HG02571 (cell line): Measurements from ENCODE around the gene RNF4.
"Not testable (repeated sequence)": the region's sequence is repeated elsewhere in the genome, so short reads cannot be mapped to it uniquely, and the experiment has no call there.

ENCODE experiments used
- ATAC-seq: cut with Tn5 transposase; IDR thresholded peaks from one replicate; pipeline ENCODE4 v1.9.1; 2021; ENCODE audit warnings: mild to moderate bottlenecking, moderate library complexity; ENCODE audit not compliant: unreplicated experiment

Gene RNF4

DNA sequence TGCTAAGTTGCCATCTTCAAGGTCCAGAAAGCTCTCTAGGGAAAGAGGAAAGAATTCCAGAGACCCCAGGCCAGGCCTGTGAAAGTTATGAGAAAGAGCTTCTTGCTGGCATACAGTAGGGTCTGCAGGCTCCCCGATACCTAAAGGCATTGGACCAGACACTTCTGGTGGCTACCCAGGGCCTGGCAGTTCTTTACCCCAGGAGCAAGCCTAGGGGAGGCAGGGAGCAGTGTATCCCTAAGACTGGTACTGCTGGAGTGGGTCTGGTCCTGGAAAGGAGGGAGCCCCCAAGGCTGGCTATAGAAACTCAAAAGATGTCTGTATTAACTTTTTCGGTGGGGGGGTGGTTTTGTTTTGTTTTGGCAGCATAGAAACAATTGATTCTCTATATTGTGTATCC lies 47.7 kb downstream of the RNF4 start:
- no peak for ATAC-seq

DNA sequence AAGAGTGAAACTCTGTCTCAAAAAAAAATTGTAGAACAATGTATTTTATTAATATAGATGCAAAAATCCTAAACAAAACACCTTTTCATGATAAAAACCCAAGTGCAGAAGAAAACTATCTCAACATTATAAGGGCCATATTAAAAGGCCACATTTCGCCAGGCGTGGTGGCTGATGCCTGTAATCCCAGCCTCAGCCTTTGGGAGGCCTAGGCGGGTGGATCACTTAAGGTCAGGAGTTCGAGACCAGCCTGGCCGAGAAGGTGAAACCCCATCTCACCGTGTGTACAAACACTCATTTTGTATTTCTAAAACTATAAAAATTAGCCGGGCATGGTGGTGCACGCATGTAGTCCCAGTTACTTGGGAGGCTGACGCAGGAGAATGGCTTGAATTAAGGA lies 57.7 kb downstream of the RNF4 start:
- ATAC-seq: no peak

DNA sequence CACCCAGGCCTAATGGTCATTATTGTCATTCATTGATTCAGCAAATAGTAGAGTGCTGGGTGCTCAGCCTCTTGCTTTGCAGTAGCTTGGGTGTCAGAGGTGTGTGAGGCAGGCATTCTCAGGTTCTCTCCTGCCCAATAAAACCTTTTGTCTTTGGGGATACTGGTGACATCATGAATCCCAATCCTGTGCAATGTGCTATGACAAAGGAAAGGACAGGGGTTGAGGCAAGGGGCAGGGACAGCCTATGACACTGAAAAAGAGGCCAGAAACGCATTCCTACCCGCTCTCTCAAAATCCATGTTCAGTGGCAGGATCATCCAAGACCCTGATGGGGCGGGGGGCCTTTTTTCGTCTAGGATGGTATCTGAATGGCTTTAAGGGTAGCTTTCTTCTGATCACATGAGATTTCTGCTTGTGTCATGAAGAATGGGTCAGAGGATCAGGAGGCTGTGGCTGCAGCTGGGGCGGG lies 66.0 kb downstream of the RNF4 start:
- ATAC-seq: no peak

DNA sequence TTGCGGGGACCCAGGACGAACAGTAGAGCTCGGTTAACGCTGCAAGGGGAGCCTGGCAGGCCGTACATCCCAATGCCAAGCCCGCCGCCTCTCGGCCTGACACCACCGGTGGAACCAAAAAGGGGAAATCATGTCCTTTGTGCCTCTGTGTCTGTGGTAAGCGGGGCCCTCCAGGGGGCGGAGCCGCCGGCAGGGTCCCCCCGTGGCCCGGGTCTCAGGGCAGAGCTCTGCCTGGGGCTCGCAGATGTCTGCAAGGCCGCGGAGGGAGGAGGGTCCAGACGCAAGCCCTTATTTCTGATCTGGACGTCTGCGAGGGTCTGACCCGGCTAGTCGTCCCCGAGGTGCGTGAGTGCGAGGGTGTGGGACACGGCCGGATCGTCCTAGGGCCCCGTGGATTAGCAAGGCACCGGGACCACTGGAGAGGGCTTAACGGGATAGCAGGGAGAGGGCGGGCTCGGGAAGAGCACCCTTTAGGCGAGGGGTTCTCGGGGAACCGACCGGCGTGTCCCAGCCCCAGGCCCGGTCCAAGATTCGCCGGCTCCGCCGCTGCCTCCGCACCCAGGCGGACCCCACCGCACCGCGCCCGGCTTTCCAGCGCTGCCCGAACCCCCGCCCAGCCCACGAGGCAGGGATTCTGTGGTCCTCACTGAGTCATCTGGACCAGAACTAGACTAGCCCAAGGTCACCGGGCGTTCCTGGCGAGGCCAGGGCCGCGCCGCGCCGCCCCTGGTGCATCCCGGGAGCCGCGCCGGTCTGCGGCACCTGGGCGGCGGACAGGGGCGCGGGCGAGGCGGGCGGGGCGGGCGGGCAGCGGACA lies 66.7 kb downstream of the RNF4 start:
- ATAC-seq: peak; percentile 10

DNA sequence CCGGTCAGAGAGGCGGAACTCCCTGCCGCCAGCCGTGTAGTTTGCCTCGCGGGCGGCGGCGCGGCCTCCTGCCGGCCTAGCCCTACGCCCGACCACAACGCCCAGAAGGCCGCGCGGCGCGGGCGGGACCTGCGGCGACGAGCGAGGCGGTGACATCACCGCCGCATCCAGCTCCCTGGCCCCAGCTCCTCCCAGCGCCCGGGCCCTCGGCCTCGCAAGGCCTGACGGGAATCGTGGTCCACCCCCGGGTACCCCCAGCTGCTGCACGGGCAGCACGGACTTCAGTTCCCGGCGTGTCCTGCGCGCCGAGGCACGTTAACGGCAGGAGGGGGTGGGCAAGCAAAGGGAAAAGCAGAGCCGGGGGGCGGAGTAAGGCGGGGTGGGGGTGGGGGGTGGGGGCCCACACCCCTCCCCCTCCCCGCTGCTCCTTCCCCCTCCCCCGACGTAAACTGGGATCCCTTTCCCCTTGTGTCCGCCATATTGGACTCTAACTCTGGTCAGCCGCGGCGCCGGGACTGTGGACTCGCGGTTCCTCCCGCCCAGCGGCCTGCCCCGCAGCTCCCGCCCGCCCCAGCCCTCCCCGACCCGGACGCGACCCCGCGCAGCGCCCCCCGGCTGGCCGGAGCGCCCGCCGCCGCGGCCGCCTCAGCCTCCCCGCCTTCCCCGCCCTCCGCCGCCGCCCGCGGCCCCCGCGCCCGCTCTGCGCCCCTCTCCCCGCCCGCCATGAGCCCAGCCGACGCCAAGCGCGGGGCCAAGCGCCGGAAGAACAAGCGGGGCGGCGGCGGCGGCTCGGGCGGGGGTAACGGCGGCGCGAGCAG lies 67.5 kb downstream of the RNF4 start, which contains the start of gene FAM193A:
Gene FAM193A (plus strand): TSS at position 455 of the 818 bp plus-strand sequence. CDS start 269 bp downstream, at position 724.
- ATAC-seq: peak; percentile 80

DNA sequence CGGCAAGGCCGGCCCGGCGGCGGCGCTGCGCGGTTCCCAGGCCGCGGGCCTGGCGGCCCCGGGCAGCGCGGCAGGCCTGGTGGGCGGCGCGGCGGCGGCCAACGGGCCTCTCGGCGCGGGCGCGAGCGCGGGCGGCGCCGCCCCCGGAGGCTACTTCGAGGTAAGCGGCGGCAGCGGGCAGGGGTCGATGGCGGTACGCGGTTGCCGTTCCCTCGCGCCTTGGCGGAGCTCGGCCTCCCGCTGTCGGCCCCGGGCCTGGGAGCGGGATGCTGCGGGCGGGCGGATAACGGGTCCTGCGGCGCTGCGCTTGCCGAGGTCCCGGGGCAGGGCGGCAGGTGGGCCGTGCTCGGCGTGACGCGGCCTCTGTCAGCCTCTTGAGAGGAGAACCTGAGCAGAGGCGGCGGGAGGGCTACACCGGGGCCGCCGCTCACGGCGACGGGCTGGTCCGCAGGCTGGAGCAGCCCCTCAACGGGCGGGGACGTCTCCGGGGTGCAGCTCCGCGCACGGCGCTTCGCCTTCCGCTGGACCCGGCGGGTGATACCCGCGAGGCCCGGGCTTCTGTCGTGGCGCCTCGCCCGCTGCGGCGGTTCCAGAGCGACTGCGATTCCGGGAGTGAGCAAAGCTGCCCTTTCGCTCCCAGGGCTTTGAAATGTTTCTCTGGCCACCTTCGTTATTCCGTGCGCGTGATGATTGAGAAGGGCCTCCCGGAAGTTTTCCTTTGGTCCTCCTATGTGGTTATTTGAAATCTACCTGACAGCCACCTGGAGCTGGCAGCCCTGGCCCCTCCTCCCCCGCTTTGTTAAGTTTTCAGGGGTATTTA lies 68.3 kb downstream of the RNF4 start:
- peak; percentile 21 for ATAC-seq

DNA sequence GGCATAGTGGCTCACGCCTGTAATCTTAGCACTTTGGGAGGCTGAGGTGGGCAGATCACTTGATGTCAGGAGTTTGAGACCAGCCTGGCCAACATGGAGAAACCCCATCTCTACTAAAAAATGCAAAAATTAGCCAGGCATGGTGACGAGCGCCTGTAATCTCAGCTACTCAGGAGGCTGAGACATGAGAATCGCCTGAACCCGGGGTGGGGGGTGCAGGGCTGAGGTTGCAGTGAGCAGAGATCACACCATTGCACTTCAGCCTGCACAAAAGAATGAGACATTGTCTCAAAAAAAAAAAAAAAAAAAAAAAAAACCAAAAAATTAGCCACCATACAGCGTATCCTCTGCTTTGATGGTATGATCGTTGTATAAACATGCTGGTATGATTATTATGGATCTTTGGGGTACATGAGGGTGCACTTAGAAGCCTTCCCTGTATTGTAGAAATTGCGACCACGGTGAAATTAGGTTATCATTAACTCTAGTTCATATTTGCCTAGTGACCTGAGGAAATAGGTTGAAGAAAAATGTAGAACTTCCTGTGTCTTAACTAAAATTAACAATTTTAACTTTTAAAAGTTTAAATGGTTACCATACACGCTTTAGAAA lies 74.8 kb downstream of the RNF4 start:
- ATAC-seq: not testable (repeated sequence)

DNA sequence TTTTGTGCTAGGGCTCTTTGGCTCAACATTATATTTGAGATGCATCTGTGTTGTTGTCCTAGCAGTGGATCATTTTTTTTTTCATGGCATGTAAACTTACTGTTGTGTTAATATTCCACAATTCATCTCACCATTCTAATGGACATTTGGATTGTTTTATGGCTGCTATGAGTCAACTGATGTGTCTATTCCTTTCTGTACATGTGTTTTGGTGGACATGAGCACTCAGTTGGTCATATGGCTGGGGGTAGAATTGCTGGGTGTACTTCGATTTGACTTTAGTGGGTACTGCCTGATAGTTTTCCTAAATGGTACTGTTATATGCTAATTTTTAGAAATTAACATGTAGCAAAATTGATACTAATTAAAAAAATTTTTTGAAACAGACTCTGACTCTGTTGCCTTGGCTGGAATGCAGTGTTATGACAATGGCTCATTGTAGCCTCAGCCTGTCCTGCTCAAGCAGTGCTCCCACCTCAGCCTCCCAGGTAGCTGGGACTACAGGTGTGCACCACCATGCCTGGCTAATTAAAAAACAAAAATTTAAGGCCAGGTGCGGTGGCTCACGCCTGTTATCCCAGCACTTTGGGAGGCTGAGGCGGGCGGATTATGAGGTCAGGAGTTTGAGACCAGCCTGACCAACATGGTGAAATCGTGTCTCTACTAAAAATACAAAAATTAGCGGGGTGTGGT lies 76.6 kb downstream of the RNF4 start:
- no peak for ATAC-seq

DNA sequence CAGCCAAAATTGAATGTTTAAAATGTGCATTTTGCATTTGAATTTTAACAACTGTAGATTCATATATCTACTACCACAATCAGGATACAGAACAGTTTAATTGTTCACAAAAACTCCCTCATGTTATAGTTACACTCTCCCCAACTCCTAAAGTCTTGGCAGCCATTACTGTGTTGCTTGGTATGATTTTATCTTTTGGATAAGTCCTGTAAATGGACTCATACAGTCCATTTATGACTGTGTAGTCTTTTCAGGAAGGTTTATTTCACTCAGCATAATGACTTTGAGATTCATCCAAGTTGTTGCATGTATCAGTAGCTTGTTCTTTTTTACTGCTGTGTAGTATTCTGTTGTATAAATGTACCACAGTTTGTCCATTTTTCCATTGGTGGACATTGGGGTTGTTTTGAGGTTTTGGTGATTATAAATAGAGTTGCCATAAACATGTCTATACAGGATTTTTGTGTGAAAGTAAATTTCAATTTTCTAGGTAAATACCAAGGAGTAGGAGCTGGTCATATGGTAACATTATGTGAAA lies 77.4 kb downstream of the RNF4 start:
- ATAC-seq: no peak

DNA sequence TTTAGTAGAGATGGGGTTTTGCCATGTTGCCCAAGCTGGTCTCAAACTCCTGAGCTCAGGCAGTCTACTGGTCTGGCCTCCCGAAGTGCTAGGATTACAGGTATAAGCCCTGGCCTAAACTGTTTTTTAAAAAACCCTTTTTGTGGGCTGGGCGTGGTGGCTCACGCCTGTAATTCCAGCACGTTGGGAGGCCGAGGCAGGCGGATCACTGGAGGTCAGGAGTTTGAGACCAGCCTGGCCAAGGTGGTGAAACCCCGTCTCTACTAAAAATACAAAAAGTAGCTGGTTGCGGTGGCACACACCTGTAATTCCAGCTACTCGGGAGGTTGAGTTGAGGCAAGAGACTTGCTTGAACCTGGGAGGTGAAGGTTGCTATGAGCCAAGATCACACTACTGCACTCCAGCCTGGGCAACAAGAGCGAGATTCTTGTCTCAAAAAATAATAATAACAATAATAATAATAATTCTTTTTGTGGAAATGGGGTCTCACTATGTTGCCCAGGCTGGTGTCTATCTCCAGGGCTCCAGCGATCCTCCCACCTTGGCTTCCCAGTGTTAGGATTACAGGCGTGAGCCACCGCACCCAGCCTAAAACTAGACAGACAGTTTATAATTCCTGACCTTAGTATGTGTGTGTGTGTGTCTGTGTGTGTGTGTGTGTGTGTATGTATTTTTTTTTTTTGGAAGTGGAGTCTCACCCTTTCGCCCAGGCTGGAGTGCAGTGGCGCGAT lies 78.2 kb downstream of the RNF4 start:
- not testable (repeated sequence) for ATAC-seq

DNA sequence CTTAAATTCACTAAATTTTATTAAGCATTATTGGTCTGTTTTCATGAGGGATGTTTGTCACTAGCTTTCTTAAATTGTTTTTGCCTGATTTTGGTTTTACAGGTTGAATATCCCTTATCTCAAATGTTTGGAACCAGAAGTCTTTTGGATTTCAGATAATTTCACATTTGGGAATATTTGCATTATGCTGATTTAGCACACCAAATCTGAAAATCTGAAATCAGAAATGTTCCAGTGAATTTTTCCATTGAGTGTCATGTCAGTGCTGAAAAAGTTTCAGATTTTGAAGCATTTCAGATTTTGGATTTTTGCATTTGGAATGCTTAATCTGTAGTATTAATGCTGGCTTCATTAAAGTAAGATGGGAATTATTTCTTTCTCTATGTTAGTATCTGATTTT lies 82.2 kb downstream of the RNF4 start:
- no peak for ATAC-seq

DNA sequence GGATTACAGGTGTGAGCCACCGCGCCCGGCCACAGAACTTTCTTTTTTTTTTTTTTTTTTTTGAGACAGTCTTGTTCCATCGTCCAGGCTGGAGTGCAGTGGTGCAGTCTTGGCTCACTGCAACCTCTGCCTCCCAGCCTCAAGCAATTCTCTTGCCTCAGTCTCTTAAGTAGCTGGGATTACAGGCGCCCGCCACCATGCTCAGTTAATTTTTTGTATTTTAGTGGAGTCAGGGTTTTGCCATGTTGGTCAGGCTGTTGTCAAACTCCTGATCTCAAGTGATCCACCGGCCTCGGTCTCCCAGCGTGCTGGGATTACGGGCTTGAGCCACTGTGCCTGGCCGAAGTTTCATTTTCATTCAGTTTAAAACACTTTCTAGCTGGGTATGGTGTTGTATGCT lies 83.9 kb downstream of the RNF4 start:
- ATAC-seq: no peak

DNA sequence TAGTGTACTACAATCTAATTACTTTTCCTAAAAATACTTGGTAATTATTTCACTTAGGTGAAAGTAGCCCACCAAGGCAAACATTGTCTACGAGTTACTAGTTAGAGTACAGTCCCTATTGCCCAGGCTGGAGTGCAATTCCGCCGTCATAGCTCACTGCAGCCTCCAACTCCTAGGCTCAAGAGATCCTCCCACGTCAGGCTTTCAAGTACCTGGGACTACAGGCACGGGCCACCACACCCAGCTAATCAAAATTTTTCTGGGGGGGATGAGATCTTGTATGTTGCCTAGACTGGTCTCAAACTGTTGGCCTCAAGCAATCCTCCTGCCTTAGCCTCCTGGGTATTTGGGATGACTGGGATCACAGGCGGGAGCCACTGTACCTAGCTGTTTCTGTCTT lies 89.4 kb downstream of the RNF4 start:
- no peak for ATAC-seq

DNA sequence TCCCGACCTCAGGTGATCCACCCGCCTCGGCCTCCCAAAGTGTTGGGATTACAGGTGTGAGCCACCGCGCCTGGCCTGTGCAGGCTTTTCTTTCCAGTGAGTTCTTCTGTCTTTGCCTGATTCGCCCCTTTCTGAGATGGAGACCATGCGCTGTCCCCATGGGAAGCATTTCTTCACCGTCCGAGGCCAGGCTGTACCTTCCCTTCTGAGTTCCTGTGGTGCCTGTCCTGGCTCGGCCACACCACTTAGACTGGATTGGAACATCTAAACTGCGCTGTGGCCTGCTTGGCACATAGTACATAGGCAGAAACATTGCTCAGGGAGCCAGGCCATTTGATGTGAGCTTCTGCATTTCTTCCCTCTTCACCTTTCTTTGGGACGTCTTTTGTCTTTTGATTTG lies 91.3 kb downstream of the RNF4 start:
- ATAC-seq: no peak
